Activated CD8-positive, alpha-beta T cell treated with anti-CD3 and anti-CD28 coated beads for 36 hours (primary cell): ENCODE measurements around the gene SKI. TPM values are rescaled to one million over a fixed set of nuclear protein-coding genes. Genes with fewer than 3 reads are reported as not detected.

Experiments
- ATAC-seq: fragments of 200-7000 bp; cut with Tn5 transposase; one replicate; pipeline ENCODE4 v1.10.0; 2021; ENCODE audit warnings: mild to moderate bottlenecking, moderate library complexity
- CTCF ChIA-PET: fragments of 350-600 bp; sonication (Branson Sonifier 250); formaldehyde crosslinking; loops from one replicate; lab custom pipeline; 2021; ENCODE audit warnings: antibody characterized with exemption; lab: Charles Lee
- POLR2A ChIA-PET: fragments of 350-600 bp; sonication (Branson Sonifier 250); formaldehyde crosslinking; loops from one replicate; lab custom pipeline; 2021; ENCODE audit warnings: antibody characterized with exemption; lab: Charles Lee
- DNase-seq: peaks from one replicate; pipeline ENCODE4 v3.0.0-alpha.2; 2020
- H3K27ac Mint-ChIP-seq: one replicate; pipeline ENCODE4 v1.8.0; 2021; ENCODE audit warnings: mild to moderate bottlenecking, mixed read lengths
- H3K27me3 Mint-ChIP-seq: one replicate; pipeline ENCODE4 v1.8.0; 2021; ENCODE audit warnings: mixed read lengths
- H3K36me3 Mint-ChIP-seq: one replicate; pipeline ENCODE4 v1.8.0; 2021; ENCODE audit warnings: low read depth, mixed read lengths
- H3K4me1 Mint-ChIP-seq: one replicate; pipeline ENCODE4 v1.8.0; 2021; ENCODE audit warnings: low read depth, mixed read lengths
- H3K4me3 Mint-ChIP-seq: one replicate; pipeline ENCODE4 v1.8.0; 2021; ENCODE audit warnings: mild to moderate bottlenecking, moderate library complexity, mixed read lengths
- H3K9me3 Mint-ChIP-seq: one replicate; pipeline ENCODE4 v1.8.0; 2021; ENCODE audit warnings: mixed read lengths
- CTCF ChIP-seq: fragments of 200-600 bp; IDR thresholded peaks from one replicate; pipeline ENCODE4 v1.8.0; 2022; ENCODE audit warnings: antibody characterized with exemption, mild to moderate bottlenecking
- intact Hi-C: fragments of 100-400 bp; cut with micrococcal nuclease; formaldehyde crosslinking; loops from one replicate; pipeline ENCODE4 v1.10.0; 2022
- total RNA-seq, 2 experiments: library from RNA; stranded (reverse); gene quantifications; one replicate each; pipeline ENCODE4 v1.2.3, GENCODE V29; 2021

Gene SKI
- total RNA-seq, 2 experiments from 2014 or later, result 27.5 to 28.3 TPM

GRCh38 chr1:2318314-2319278 is 90.5 kb downstream of the SKI start:
- CTCF ChIA-PET, result interaction anchor here (2.0 kb wide), 1 partner anchor 123 kb away, joined by 8 read pairs; the partner anchor contains the start of gene FAAP20

GRCh38 chr1:2319291-2319690 is 91.2 kb downstream of the SKI start:
- POLR2A ChIA-PET, result interaction anchor here (1.0 kb wide), 1 partner anchor 18 kb away, joined by 3 read pairs; no protein-coding TSS in a partner anchor
- intact Hi-C loops, result no loop called here

More at GRCh38 chr1:2318314-2319278, 90.5 kb downstream of the SKI start:
- TF ChIP-seq CTCF, result no peak
- Mint-ChIP-seq H3K4me1 (peaks cover 9% of the 10 kb centered on the region), H3K27ac (no peak overlapping the region), H3K4me3 (no peak overlapping the region), H3K27me3 (no peaks in the 10 kb centered on the region), H3K36me3 (no peaks in the 10 kb centered on the region), H3K9me3 (no peaks in the 10 kb centered on the region)
- DNase-seq, result peak; percentile 25
- intact Hi-C loops, result no loop called here
- POLR2A ChIA-PET, result interaction anchor here (1.0 kb wide), 1 partner anchor 17 kb away, joined by 3 read pairs; no protein-coding TSS in a partner anchor
- no peak for ATAC-seq

GRCh38 chr1:2320006-2320405 is 91.9 kb downstream of the SKI start:
- Mint-ChIP-seq H3K4me1 (peaks cover 6% of the 10 kb centered on the region), H3K9me3 (no peaks in the 10 kb centered on the region), H3K27ac (no peak overlapping the region), H3K4me3 (no peak overlapping the region), H3K27me3 (peaks cover under 1% of the 10 kb centered on the region), H3K36me3 (no peaks in the 10 kb centered on the region)
- TF ChIP-seq CTCF, result no peak
- no peak for ATAC-seq
- DNase-seq, result no peak
- ChIA-PET CTCF (interaction anchor here (1.4 kb wide), 1 partner anchor 125 kb away, joined by 7 read pairs; the partner anchor contains the start of gene FAAP20), POLR2A (interaction anchor here (1.6 kb wide), 1 partner anchor 19 kb away, joined by 5 read pairs; no protein-coding TSS in a partner anchor)
- intact Hi-C loops, result no loop called here

More at GRCh38 chr1:2319291-2319690, 91.2 kb downstream of the SKI start:
- peaks cover 6% of the 10 kb centered on the region for H3K4me1 Mint-ChIP-seq
- no peak for TF ChIP-seq CTCF
- H3K36me3 Mint-ChIP-seq, result no peaks in the 10 kb centered on the region
- CTCF ChIA-PET, result interaction anchor here (1.4 to 2.0 kb wide), 2 partner anchors 124 kb away, joined by 7 to 8 read pairs; partner anchors contain the start of gene FAAP20
- H3K27ac Mint-ChIP-seq, result no peak overlapping the region
- no peaks in the 10 kb centered on the region for H3K9me3 Mint-ChIP-seq
- H3K27me3 Mint-ChIP-seq, result no peaks in the 10 kb centered on the region
- H3K4me3 Mint-ChIP-seq, result no peak overlapping the region
- ATAC-seq (no peak), DNase-seq (no peak)

- ChIA-PET POLR2A (interaction anchor here (1.6 kb wide), 1 partner anchor 20 kb away, joined by 5 read pairs; no protein-coding TSS in a partner anchor), CTCF (interaction anchor here (1.4 kb wide), 1 partner anchor 126 kb away, joined by 7 read pairs; the partner anchor contains the start of gene FAAP20)
- Mint-ChIP-seq H3K36me3 (no peaks in the 10 kb centered on the region), H3K27ac (no peak overlapping the region), H3K4me3 (no peak overlapping the region), H3K27me3 (peaks cover 3% of the 10 kb centered on the region), H3K4me1 (peaks cover 2% of the 10 kb centered on the region), H3K9me3 (no peaks in the 10 kb centered on the region)
- ATAC-seq (no peak), DNase-seq (no peak)
- intact Hi-C loops, result no loop called here
- TF ChIP-seq CTCF, result no peak
Measured at GRCh38 chr1:2320760-2321667, 92.9 kb downstream of the SKI start.
